ENCODE results near the gene DELE1.

The DELE1 gene

DNA sequence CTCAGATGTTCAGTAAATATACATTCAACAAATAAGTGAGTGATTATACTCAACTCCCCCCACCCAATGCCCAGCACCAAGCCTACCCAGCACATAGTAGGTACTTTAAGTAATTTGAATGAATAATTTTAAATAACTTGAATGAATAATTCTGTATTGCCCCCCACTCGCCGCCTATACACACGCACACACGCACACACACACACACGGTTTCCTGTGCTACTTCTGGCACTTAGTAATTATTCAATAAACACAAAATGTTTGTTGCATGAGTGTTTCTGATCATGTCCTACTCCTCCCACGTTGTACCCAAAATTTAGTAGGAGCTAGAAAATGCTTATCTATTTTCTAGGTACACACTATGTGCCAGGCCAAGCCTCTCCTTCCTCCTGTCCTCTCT, 18.1 kb downstream of the DELE1 start:
- no peak for DNase-seq

DNA sequence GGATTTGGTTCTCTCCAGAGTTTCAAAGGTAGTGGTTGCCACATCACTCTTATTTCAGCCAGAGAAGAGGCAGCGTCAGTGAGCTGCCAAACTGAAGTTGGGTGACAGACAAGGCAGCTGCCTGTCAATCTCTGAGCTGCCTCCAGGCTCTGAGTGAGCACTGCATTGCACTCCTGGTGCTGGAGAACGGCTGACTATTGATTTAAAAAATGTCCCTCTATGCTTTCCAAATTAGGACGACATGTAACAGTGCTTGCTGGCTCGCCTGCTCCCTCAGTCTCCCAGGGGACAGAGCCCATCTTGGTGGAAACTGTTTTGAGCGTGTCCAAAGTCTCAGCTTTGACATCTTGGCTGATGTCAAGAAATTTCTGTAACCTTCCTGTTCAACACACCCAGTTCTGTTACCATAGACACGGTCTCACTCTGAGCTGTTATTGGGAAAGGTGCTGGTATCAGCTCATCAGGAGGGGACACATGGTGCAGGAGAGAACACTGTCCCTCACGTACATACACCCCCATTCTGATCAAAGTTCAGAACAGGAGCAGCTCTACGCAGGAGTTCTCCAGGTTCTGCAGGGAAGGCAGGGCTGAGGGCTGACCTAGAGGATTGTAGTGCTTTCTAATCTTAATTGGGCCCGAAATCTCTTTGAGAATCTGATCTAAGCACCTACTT, 18.6 kb downstream of the DELE1 start:
- Histone ChIP-seq H3K18ac (ENCODE audit: low read depth in 1 of 2, low read length in 2 of 2) (no peak overlapping the region), H3K79me1 (replicated peaks; ENCODE audit: low read length, poor library complexity, severe bottlenecking) (no peaks in the 10 kb centered on the region), H3K4ac (ENCODE audit: low read depth in 1 of 2, low read length in 2 of 2) (no peak overlapping the region), H2AFZ (ENCODE audit: low read depth, low read length) (no peak overlapping the region), H3K4me2 (ENCODE audit: low read length, poor library complexity, severe bottlenecking) (no peak overlapping the region), H3K27ac (ENCODE audit: low read length, poor library complexity, severe bottlenecking) (no peak overlapping the region), H3K23ac (ENCODE audit: low read length in 2 of 2) (no peak overlapping the region), H2BK15ac (ENCODE audit: low read depth, poor library complexity, severe bottlenecking) (no peak overlapping the region), H3K4me1 (ENCODE audit: control insufficient read depth, insufficient read depth, low read depth, low read length) (peaks cover 9% of the 10 kb centered on the region), H3K9ac (ENCODE audit: low read length) (peak overlapping the region; percentile 8), H3K36me3 (ENCODE audit: control insufficient read depth in 1 of 2, insufficient read depth in 2 of 2, low read depth in 1 of 2, low read length in 2 of 2) (peaks cover 19 to 21% of the 10 kb centered on the region in 2 experiments), H4K8ac (ENCODE audit: low read length) (no peak overlapping the region), H2BK12ac (ENCODE audit: low read length in 2 of 2) (no peak overlapping the region), H3K9me3 (ENCODE audit: control insufficient read depth, low read length) (no peaks in the 10 kb centered on the region), H2BK120ac (ENCODE audit: low read depth, low read length) (no peak overlapping the region), H4K91ac (ENCODE audit: low read length) (no peak overlapping the region), H3K14ac (ENCODE audit: low read length in 2 of 2) (no peak overlapping the region), H3K4me3 (ENCODE audit: insufficient read depth in 1 of 2, low read depth in 1 of 2, low read length in 2 of 2) (no peak overlapping the region), H2BK5ac (ENCODE audit: low read depth, low read length, poor library complexity, severe bottlenecking) (no peak overlapping the region), H2AK5ac (ENCODE audit: low read length, severe bottlenecking) (no peak overlapping the region), H3K27me3 (ENCODE audit: control insufficient read depth in 1 of 2, insufficient read depth in 1 of 2, low read length in 2 of 2) (peaks cover 11 to 14% of the 10 kb centered on the region in 2 experiments)
- WGBS, result 90% methylated on average over 9 of the region's 9 CpGs
- no peak for DNase-seq

More for the DNA sequence above, 18.1 kb downstream of the DELE1 start:
- Histone ChIP-seq H3K79me1 (replicated peaks; ENCODE audit: low read length, poor library complexity, severe bottlenecking) (peaks cover 2% of the 10 kb centered on the region), H3K14ac (ENCODE audit: low read length in 2 of 2) (no peak overlapping the region), H2AFZ (ENCODE audit: low read depth, low read length) (no peak overlapping the region), H3K27ac (ENCODE audit: low read length, poor library complexity, severe bottlenecking) (no peak overlapping the region), H3K36me3 (ENCODE audit: control insufficient read depth in 1 of 2, insufficient read depth in 2 of 2, low read depth in 1 of 2, low read length in 2 of 2) (peaks cover 24 to 26% of the 10 kb centered on the region in 2 experiments), H3K4me1 (ENCODE audit: control insufficient read depth, insufficient read depth, low read depth, low read length) (peaks cover 9% of the 10 kb centered on the region), H4K8ac (ENCODE audit: low read length) (no peak overlapping the region), H2BK120ac (ENCODE audit: low read depth, low read length) (no peak overlapping the region), H2BK12ac (ENCODE audit: low read length in 2 of 2) (no peak overlapping the region), H4K91ac (ENCODE audit: low read length) (no peak overlapping the region), H3K4me2 (ENCODE audit: low read length, poor library complexity, severe bottlenecking) (no peak overlapping the region), H3K27me3 (ENCODE audit: control insufficient read depth in 1 of 2, insufficient read depth in 1 of 2, low read length in 2 of 2) (peaks cover 11 to 14% of the 10 kb centered on the region in 2 experiments), H3K4me3 (ENCODE audit: insufficient read depth in 1 of 2, low read depth in 1 of 2, low read length in 2 of 2) (no peak overlapping the region), H3K9me3 (ENCODE audit: control insufficient read depth, low read length) (no peaks in the 10 kb centered on the region), H2BK15ac (ENCODE audit: low read depth, poor library complexity, severe bottlenecking) (no peak overlapping the region), H3K4ac (ENCODE audit: low read depth in 1 of 2, low read length in 2 of 2) (no peak overlapping the region), H3K23ac (ENCODE audit: low read length in 2 of 2) (no peak overlapping the region), H3K18ac (ENCODE audit: low read depth in 1 of 2, low read length in 2 of 2) (no peak overlapping the region), H2AK5ac (ENCODE audit: low read length, severe bottlenecking) (no peak overlapping the region), H2BK5ac (ENCODE audit: low read depth, low read length, poor library complexity, severe bottlenecking) (no peak overlapping the region), H3K9ac (ENCODE audit: low read length) (peak overlapping the region; percentile 8)
- WGBS, result 83% methylated on average over 6 of the region's 6 CpGs

DNA sequence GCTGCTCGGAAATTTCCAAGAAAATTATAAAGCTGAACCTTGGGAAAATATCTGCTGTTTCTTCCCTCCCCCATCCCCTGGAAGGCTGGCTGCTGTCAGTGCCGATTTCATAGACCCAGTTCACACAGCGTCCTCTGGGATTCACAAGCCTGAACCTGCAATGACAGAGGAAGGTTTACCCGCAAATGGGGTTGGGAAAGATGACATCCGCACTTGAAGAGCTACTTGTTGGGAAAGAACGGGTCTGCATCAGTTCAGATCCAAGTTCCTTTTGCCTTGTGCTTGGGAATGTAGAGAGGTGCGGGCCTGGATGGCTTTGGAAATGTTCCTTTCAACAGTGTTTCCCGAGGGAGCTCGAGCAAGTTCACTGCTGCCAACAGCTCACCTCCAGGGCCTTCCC, 20.4 kb downstream of the DELE1 start:
- Histone ChIP-seq H3K18ac (ENCODE audit: low read depth in 1 of 2, low read length in 2 of 2) (no peak overlapping the region), H4K91ac (ENCODE audit: low read length) (no peak overlapping the region), H2BK15ac (ENCODE audit: low read depth, poor library complexity, severe bottlenecking) (no peak overlapping the region), H3K79me1 (replicated peaks; ENCODE audit: low read length, poor library complexity, severe bottlenecking) (no peaks in the 10 kb centered on the region), H2BK120ac (ENCODE audit: low read depth, low read length) (no peak overlapping the region), H2BK12ac (ENCODE audit: low read length in 2 of 2) (no peak overlapping the region), H2BK5ac (ENCODE audit: low read depth, low read length, poor library complexity, severe bottlenecking) (no peak overlapping the region), H3K27ac (ENCODE audit: low read length, poor library complexity, severe bottlenecking) (no peak overlapping the region), H3K36me3 (ENCODE audit: control insufficient read depth in 1 of 2, insufficient read depth in 2 of 2, low read depth in 1 of 2, low read length in 2 of 2) (peaks cover 8 to 9% of the 10 kb centered on the region in 2 experiments), H3K4me1 (ENCODE audit: control insufficient read depth, insufficient read depth, low read depth, low read length) (peaks cover 9% of the 10 kb centered on the region), H2AK5ac (ENCODE audit: low read length, severe bottlenecking) (no peak overlapping the region), H3K27me3 (ENCODE audit: control insufficient read depth in 1 of 2, insufficient read depth in 1 of 2, low read length in 2 of 2) (peaks cover 11 to 14% of the 10 kb centered on the region in 2 experiments), H3K4me2 (ENCODE audit: low read length, poor library complexity, severe bottlenecking) (no peak overlapping the region), H3K14ac (ENCODE audit: low read length in 2 of 2) (no peak overlapping the region), H4K8ac (ENCODE audit: low read length) (no peak overlapping the region), H3K9ac (ENCODE audit: low read length) (no peak overlapping the region), H3K9me3 (ENCODE audit: control insufficient read depth, low read length) (no peaks in the 10 kb centered on the region), H3K4ac (ENCODE audit: low read depth in 1 of 2, low read length in 2 of 2) (no peak overlapping the region), H2AFZ (ENCODE audit: low read depth, low read length) (no peak overlapping the region), H3K4me3 (ENCODE audit: insufficient read depth in 1 of 2, low read depth in 1 of 2, low read length in 2 of 2) (no peak overlapping the region), H3K23ac (ENCODE audit: low read length in 2 of 2) (no peak overlapping the region)
- DNase-seq, result no peak
- WGBS, result 91% methylated on average over 8 of the region's 9 CpGs

DNA sequence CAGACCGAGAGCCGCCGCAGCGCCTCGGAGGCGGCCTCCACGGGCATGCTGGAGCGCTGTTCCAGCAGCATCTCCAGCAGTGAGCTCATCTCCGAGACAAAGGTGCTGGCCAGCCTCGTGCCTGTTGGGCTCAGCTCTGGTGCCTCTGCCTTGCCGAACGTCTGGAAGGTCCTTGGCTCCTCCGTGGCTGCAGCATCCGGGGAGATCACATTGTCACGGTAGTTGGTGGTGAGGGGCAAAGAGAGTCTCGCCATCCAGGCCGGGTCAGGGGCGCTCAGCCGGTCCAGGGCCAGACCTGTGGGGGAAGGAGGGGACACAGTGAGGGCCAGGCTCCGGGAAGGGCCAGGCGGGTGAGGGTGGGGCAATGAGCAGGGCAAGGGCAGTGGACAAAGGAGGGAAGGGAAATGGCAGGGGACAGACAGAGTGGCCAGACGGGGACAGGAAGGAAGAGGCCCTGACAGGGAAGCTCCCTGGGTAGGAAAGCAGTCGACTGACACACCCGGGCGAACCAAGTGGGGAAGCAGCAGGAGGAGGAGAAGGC, 21.9 kb downstream of the DELE1 start:
- no peaks in the 10 kb centered on the region for H3K79me1 ChIP-seq (replicated peaks; ENCODE audit: low read length, poor library complexity, severe bottlenecking)
- no peak overlapping the region for H2BK120ac ChIP-seq (ENCODE audit: low read depth, low read length)
- H3K14ac ChIP-seq (ENCODE audit: low read length in 2 of 2), result peak overlapping the region in 1 of 2 experiments; percentile 50
- no peak overlapping the region for H3K4me2 ChIP-seq (ENCODE audit: low read length, poor library complexity, severe bottlenecking)
- no peak for DNase-seq
- peak overlapping the region; percentile 19 for H4K8ac ChIP-seq (ENCODE audit: low read length)
- peak overlapping the region in 1 of 2 experiments; percentile 45 for H3K4me3 ChIP-seq (ENCODE audit: insufficient read depth in 1 of 2, low read depth in 1 of 2, low read length in 2 of 2)
- H3K18ac ChIP-seq (ENCODE audit: low read depth in 1 of 2, low read length in 2 of 2), result peak overlapping the region in 1 of 2 experiments; percentile 6
- H2BK15ac ChIP-seq (ENCODE audit: low read depth, poor library complexity, severe bottlenecking), result no peak overlapping the region
- H2AK5ac ChIP-seq (ENCODE audit: low read length, severe bottlenecking), result no peak overlapping the region
- 69% methylated on average over 25 of the region's 25 CpGs for WGBS
- no peak overlapping the region for H2BK12ac ChIP-seq (ENCODE audit: low read length in 2 of 2)
- no peak overlapping the region for H3K27ac ChIP-seq (ENCODE audit: low read length, poor library complexity, severe bottlenecking)
- H3K4ac ChIP-seq (ENCODE audit: low read depth in 1 of 2, low read length in 2 of 2), result no peak overlapping the region
- H3K36me3 ChIP-seq (ENCODE audit: control insufficient read depth in 1 of 2, insufficient read depth in 2 of 2, low read depth in 1 of 2, low read length in 2 of 2), result peaks cover 0 to under 1% of the 10 kb centered on the region in 2 experiments
- peak overlapping the region; percentile 40 for H4K91ac ChIP-seq (ENCODE audit: low read length)
- H3K9me3 ChIP-seq (ENCODE audit: control insufficient read depth, low read length), result no peaks in the 10 kb centered on the region
- H2AFZ ChIP-seq (ENCODE audit: low read depth, low read length), result no peak overlapping the region
- H3K27me3 ChIP-seq (ENCODE audit: control insufficient read depth in 1 of 2, insufficient read depth in 1 of 2, low read length in 2 of 2), result peaks cover 11 to 16% of the 10 kb centered on the region in 2 experiments
- H3K4me1 ChIP-seq (ENCODE audit: control insufficient read depth, insufficient read depth, low read depth, low read length), result peaks cover 9% of the 10 kb centered on the region
- H3K9ac ChIP-seq (ENCODE audit: low read length), result peak overlapping the region; percentile 21
- H2BK5ac ChIP-seq (ENCODE audit: low read depth, low read length, poor library complexity, severe bottlenecking), result no peak overlapping the region
- peak overlapping the region in 1 of 2 experiments; percentile 81 for H3K23ac ChIP-seq (ENCODE audit: low read length in 2 of 2)
